ENCODE measurements around the gene RPP25.

The RPP25 gene

GRCh38 chr15:74913041-74913440 is 43.5 kb downstream of the RPP25 start:
- FAIRE-seq: no peak

- FAIRE-seq: no peak
Measured at GRCh38 chr15:74908635-74909034, 47.9 kb downstream of the RPP25 start.

GRCh38 chr15:74907163-74907870 is 49.3 kb downstream of the RPP25 start:
- no peak for FAIRE-seq

- FAIRE-seq: no peak
Measured at GRCh38 chr15:74906450-74907162, 50.0 kb downstream of the RPP25 start, which contains the start of gene FAM219B. FAM219B (minus strand) TSS chr15:74906851; CDS start chr15:74906800, 51 bp downstream.

- FAIRE-seq: no peak
Measured at GRCh38 chr15:74906067-74906449, 50.5 kb downstream of the RPP25 start.
